GM12891 (cell line): ENCODE data around the gene BNIP3.

Experiments
- PAX5 ChIP-seq: IDR thresholded peaks from 2 replicates; pipeline ENCODE4 v1.6.1; 2011; ENCODE audit warnings: low read length, moderate library complexity, mild to moderate bottlenecking; ENCODE audit not compliant: insufficient read depth, severe bottlenecking
- POLR2A ChIP-seq: IDR thresholded peaks from 2 replicates; pipeline ENCODE4 v1.6.1; 2011; ENCODE audit warnings: low read depth, low read length, control low read depth
- POLR2AphosphoS5 ChIP-seq: IDR thresholded peaks from 2 replicates; pipeline ENCODE4 v1.6.1; 2011; ENCODE audit warnings: low read depth, low read length, control low read depth
- POU2F2 ChIP-seq: IDR thresholded peaks from 2 replicates; pipeline ENCODE4 v1.6.1; 2011; ENCODE audit warnings: low read depth, mild to moderate bottlenecking, control low read depth, low read length, moderate library complexity
- SPI1 ChIP-seq: IDR thresholded peaks from 2 replicates; pipeline ENCODE4 v1.6.1; 2011; ENCODE audit warnings: low read depth, low read length, control low read depth
- TAF1 ChIP-seq: IDR thresholded peaks from 2 replicates; pipeline ENCODE4 v1.6.1; 2011; ENCODE audit warnings: low read depth, low read length, control low read depth

DNA sequence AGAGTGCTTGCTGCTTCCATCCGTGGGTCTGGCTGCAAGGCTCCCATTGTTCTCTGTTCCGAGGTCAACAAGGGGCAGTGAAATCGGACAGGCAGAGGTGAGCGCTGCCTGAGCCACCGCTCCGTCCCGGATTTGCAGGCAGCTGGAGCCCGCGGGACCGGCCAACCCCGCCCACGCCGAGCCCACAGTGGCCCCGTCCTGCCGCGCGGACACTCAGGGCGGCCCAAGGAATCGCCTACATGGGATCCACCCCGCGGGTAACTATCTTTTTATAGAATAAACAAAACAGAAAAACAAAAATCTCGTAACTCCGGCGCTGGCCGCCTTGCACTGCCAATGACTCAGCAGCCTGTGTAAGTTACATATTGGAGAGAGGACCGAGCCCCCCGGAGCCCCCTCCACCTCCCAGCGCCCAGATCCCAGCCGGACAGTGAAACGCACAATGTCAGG is 1.9 kb downstream of the BNIP3 start:
- TF ChIP-seq POLR2A (no peak), POLR2AphosphoS5 (no peak), TAF1 (no peak), SPI1 (no peak), POU2F2 (no peak), PAX5 (no peak)
